ENCODE data around the gene RNF166.

DNA sequence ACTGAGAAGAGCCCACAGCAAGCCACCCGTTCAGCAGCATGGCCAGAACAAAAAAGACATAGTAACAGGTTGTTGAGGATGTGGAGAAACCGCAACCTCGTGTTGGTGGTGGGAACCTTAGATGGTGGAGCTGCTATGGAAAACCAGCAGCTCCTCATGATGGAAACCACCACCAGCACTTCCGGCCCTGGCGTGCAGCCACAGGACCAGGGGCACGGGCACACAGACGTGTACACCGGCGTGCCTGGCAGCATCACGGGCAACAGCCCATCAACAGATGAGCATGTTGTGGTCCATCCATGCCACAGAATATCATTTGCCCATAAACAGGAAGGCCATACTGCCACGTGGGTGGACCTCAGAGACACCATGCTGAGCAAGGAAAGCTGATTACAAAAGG lies 12.0 kb upstream of the RNF166 start:
- no peak for TF ChIP-seq EP300 (IDR thresholded peaks at IDR 0.05; ENCODE audit: borderline replicate concordance)
- no peak for TF ChIP-seq YY1 (IDR thresholded peaks at IDR 0.05; ENCODE audit: low read depth)
- no peak for TF ChIP-seq TAF1 (IDR thresholded peaks at IDR 0.05; ENCODE audit: low read depth)

All from Ishikawa (cell line).